IPS DF 19.7 (cell line): ENCODE data around the gene DOK1.
A peak's percentile ranks its signal among the peaks of the same experiment; 100 is the strongest.

ENCODE experiments used
- DNase-seq: peaks from one replicate; pipeline ENCODE4 v3.0.0-alpha.2; 2013; ENCODE audit warnings: low read depth, low spot score

The DOK1 gene

GRCh38 chr2:74553892-74554819 lies at the start of gene DOK1, which contains the start of gene LOXL3:
DOK1 (plus strand) TSS chr2:74554720; CDS start chr2:74554755, 35 bp downstream.
LOXL3 (minus strand) TSS chr2:74553942; CDS start chr2:74552634, 1,308 bp downstream.
- no peak for DNase-seq

- no peak for DNase-seq
Observed at GRCh38 chr2:74505448-74506246, 48.9 kb upstream of the DOK1 start.

GRCh38 chr2:74507145-74507925 lies 47.2 kb upstream of the DOK1 start, which contains the start of gene PCGF1:
PCGF1 (minus strand) TSS chr2:74507695; CDS start chr2:74507668, 27 bp downstream.
- peak; percentile 94 for DNase-seq

DNA sequence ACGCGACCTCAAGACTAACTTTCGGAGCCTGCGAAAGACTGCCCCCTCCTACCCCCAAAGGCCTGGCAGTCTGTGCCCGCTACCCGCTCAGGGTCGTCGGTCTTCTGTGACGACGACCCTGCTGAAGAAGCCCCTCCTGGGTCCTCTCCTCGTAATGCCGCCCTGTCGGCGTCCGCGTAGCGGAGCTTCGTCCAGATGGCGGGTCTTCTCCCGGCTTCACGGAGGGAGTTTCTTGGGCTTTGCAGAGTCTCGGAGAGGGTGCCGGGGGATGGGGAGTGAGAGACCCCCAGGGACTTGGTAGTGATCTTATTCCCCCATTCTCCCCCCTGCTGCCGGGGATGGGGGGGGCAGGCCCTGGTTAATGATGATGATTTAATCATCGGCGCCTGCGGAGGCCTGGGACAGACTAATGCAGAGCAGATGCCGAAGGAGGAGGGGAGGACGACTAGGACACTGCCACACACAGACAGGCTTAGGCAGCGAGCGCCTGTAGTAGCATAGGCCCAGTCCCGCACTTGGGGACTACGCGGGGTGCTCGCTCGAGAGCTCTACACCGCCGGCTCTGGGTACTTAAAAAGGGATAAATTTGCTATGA lies 46.5 kb upstream of the DOK1 start:
- no peak for DNase-seq

DNA sequence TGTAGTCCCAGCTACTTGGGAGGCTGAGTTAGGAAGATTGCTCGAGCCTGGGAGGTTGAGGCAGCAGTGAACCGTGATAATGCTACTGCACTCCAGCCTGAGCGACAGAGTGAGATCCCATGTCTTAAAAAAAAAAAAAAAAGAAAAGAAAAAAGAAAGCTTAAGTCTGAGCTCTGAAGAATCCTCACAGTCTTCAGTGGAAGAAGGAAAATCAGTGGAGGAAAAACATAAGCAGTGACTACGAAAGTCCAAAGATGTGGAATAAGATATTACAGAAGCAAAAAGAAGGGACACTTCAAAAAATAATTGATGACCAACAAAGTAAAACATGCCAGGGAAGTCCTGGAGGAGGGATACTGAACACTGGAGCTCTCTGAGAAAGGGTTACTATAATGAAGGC lies 44.2 kb upstream of the DOK1 start:
- DNase-seq: no peak

GRCh38 chr2:74511104-74511989 lies 43.2 kb upstream of the DOK1 start:
- DNase-seq: no peak

DNA sequence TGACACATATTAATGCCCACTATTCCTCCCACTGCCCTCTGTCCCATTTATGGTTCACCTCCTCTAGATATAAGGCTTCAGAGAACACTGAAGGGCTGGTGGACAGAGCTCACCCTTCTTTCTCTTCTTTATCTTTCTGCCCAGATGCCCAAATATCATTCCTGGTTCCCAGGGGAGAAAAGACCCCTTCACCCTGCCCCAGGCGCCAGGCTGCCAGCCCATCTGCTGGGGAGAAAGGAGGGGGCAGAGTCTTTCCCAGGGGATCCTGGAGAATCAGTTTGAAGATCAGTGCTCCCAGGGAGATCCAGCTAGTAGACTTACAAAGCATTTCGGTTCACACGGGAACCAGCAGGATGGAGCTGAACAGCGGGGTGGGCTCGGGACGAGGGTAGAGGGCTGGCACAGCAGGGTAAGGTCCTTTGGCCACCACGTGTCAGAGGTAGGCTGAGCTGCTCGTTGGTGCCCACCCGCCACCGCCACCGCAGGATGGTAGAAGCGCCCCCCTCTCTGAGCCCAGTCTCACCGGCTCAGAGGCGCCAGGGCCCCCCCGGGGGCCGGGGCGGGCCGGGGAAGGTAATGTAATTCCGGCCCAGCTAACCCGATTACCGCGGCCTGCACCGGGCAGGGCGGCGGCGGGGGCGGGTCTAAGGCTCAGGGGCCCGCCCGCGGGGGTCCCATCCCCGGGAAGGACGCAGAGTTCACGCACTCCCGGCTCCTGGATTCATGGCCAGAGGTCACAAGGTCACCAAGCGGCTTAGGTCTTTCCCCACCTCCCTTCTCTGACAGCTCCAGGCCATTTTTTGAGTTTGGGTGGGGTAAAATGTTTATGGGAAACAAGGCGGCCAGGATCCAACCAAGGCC lies 41.5 kb upstream of the DOK1 start:
- no peak for DNase-seq

DNA sequence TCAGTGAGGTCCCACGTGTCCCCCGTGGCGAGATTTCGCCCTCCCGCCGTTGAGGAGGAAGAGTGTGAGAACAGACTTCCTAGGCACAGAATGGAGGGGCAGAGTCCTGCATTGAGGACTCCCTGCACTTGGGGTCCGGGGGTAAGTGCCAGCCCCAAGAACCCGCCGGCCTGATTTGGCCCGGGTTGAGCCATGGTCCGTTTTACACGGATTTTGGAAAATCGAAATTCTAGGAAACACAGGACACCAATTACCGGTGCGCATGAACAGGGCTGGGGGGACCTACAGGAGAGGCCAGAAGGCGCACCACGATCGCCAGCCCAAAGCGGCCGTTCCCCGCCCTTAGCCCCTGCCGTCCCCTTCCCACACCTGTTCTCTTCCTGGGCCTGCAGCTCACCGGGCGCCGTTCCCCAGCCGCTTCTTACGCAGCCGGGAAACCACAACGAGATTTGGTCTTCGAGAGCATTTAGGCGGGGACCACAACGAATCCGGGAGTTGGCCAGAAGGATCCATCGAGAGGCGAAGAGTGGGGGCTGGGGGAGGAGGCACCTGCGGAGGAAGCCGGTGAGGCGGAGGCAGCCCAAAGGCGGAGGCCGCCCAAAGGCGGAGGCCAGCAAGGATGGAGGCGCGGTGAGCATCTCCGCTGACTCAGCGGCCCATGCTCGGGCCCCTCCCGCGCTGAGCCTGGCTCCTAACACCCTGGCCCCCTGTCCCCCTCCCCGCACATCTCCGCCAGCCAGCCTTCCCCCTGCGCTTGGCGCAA lies 40.7 kb upstream of the DOK1 start:
- DNase-seq: no peak

- DNase-seq: no peak
Observed at GRCh38 chr2:74514368-74515270, 39.9 kb upstream of the DOK1 start, which contains the start of gene TLX2. TLX2 (plus strand) TSS chr2:74514450; CDS start chr2:74514807, 357 bp downstream.

GRCh38 chr2:74515271-74515980 lies 39.1 kb upstream of the DOK1 start:
- no peak for DNase-seq

GRCh38 chr2:74515981-74516633 lies 38.4 kb upstream of the DOK1 start:
- DNase-seq: no peak

- no peak for DNase-seq
Observed at GRCh38 chr2:74516650-74517049, 37.9 kb upstream of the DOK1 start.

- no peak for DNase-seq
Observed at GRCh38 chr2:74522516-74522915, 32.0 kb upstream of the DOK1 start.

- no peak for DNase-seq
Observed at GRCh38 chr2:74524005-74524404, 30.5 kb upstream of the DOK1 start.

DNA sequence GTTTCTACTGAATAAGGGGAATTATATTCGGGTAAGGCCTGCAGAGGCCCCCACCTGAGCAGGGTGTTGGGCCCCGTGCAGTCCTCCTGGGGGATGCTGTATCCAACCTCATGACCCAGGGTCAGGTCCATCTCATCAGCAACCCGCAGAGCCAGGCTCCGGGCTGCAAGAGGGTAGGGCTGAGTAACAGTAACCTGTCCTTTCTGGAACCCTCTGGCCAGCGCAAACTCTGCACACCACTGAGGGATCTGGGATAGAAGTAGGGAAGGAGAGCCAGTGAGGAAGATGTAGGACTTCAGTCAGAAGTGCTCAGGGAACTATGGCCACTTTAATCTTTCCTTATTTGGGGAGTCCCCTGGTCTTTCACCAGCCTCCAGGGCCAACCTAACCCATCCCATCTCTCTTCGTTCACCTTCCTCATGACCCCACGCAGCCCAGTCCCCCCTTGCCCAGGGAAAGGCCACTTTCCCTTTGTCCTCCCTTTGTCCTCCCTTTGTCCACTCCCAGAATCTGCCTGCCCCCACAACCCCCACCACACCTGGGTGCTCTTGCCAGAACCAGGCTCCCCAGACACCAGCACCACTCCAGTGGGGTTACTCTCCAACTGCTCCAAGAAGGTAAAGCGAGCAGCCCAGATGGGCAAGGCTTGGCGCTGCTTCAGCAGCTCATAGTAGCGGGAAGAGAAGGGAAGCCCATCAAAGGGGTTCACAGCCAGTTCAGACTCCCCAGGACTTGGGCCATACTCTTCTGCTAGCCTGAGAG lies 29.4 kb upstream of the DOK1 start:
- no peak for DNase-seq
